GM21526 (cell line): Measurements from ENCODE around the gene BCL2L1.
A peak's percentile ranks its signal among the peaks of the same experiment; 100 is the strongest.

Experiments
- ATAC-seq: cut with Tn5 transposase; IDR thresholded peaks from one replicate; pipeline ENCODE4 v1.9.1; 2021; ENCODE audit warnings: moderate library complexity; ENCODE audit not compliant: unreplicated experiment, low FRiP score

Gene BCL2L1

GRCh38 chr20:31694842-31695593 is 27.6 kb downstream of the BCL2L1 start:
- no peak for ATAC-seq

GRCh38 chr20:31693987-31694661 is 28.5 kb downstream of the BCL2L1 start:
- no peak for ATAC-seq

GRCh38 chr20:31693402-31693801 is 29.3 kb downstream of the BCL2L1 start:
- ATAC-seq, result no peak

- ATAC-seq, result peak; percentile 49
These were observed 30.9 kb downstream of the BCL2L1 start for GRCh38 chr20:31691646-31692275.

- no peak for ATAC-seq
These were observed 32.5 kb downstream of the BCL2L1 start for GRCh38 chr20:31690124-31690666.

- no peak for ATAC-seq
These were observed 33.5 kb downstream of the BCL2L1 start for GRCh38 chr20:31689141-31689540.

GRCh38 chr20:31687777-31688176 is 34.9 kb downstream of the BCL2L1 start:
- ATAC-seq, result no peak

GRCh38 chr20:31685853-31686643 is 36.6 kb downstream of the BCL2L1 start:
- no peak for ATAC-seq

- ATAC-seq, result no peak
These were observed 38.3 kb downstream of the BCL2L1 start for GRCh38 chr20:31684153-31685015.

- ATAC-seq, result no peak
These were observed 39.7 kb downstream of the BCL2L1 start for GRCh38 chr20:31682927-31683326.

GRCh38 chr20:31682352-31682751 is 40.3 kb downstream of the BCL2L1 start:
- no peak for ATAC-seq

GRCh38 chr20:31681769-31682168 is 40.9 kb downstream of the BCL2L1 start:
- no peak for ATAC-seq

GRCh38 chr20:31681128-31681727 is 41.4 kb downstream of the BCL2L1 start:
- no peak for ATAC-seq

- no peak for ATAC-seq
These were observed 42.2 kb downstream of the BCL2L1 start for GRCh38 chr20:31680286-31681127.

- ATAC-seq, result no peak
These were observed 43.0 kb downstream of the BCL2L1 start for GRCh38 chr20:31679357-31680285.

- ATAC-seq, result no peak
These were observed 44.0 kb downstream of the BCL2L1 start for GRCh38 chr20:31678389-31679356.
